Neural progenitor cell (in vitro differentiated cells): Measurements from ENCODE around the gene ZBP1. TPM values are rescaled to one million over a fixed set of nuclear protein-coding genes. Genes with fewer than 3 reads are reported as not detected.

Experiments used
- DNase-seq: peaks from one replicate; pipeline ENCODE4 v3.0.0-alpha.2; 2016; ENCODE audit warnings: low spot score
- H2AFZ ChIP-seq: fragments of 200-600 bp; sonication (generic); replicated peaks from 2 replicates; pipeline ENCODE4 v1.6.1; 2016; ENCODE audit warnings: antibody characterized with exemption
- H3F3A ChIP-seq: fragments of 200-600 bp; sonication (generic); 2 replicates; pipeline ENCODE4 v1.6.1; 2016; ENCODE audit warnings: antibody characterized with exemption, low read depth
- H3K27ac ChIP-seq: fragments of 200-600 bp; sonication (generic); 2 replicates; pipeline ENCODE4 v1.5.1; 2016; ENCODE audit warnings: mild to moderate bottlenecking
- H3K27me3 ChIP-seq: fragments of 200-600 bp; sonication (generic); 2 replicates; pipeline ENCODE4 v1.6.1; 2016; ENCODE audit warnings: mild to moderate bottlenecking, moderate library complexity
- H3K36me3 ChIP-seq: fragments of 200-600 bp; sonication (generic); 2 replicates; pipeline ENCODE4 v1.5.1; 2016
- H3K4me1 ChIP-seq: fragments of 200-600 bp; sonication (generic); 2 replicates; pipeline ENCODE4 v1.6.1; 2016; ENCODE audit warnings: mixed run types
- H3K4me2 ChIP-seq: fragments of 200-600 bp; sonication (generic); 2 replicates; pipeline ENCODE4 v1.6.1; 2016
- H3K4me3 ChIP-seq: fragments of 200-600 bp; sonication (generic); 2 replicates; pipeline ENCODE4 v1.5.1; 2016
- H3K79me2 ChIP-seq: fragments of 200-600 bp; sonication (generic); 2 replicates; pipeline ENCODE4 v1.6.1; 2016; ENCODE audit warnings: low read depth
- H3K9ac ChIP-seq: fragments of 200-600 bp; sonication (generic); 2 replicates; pipeline ENCODE4 v1.6.1; 2016
- H3K9me3 ChIP-seq: fragments of 200-600 bp; sonication (generic); 2 replicates; pipeline ENCODE4 v1.5.1; 2016; ENCODE audit warnings: low read depth
- H4K20me1 ChIP-seq: fragments of 200-600 bp; sonication (generic); 2 replicates; pipeline ENCODE4 v1.6.1; 2016; ENCODE audit warnings: low read depth
- H3K27ac Mint-ChIP-seq: 3 replicates; pipeline ENCODE4 v1.8.0; 2021; ENCODE audit warnings: mixed read lengths
- H3K27me3 Mint-ChIP-seq: 2 replicates; pipeline ENCODE4 v1.8.0; 2022; ENCODE audit warnings: low read depth, mild to moderate bottlenecking, inconsistent platforms, moderate library complexity, mixed read lengths; ENCODE audit not compliant: insufficient read depth
- H3K36me3 Mint-ChIP-seq: 3 replicates; pipeline ENCODE4 v1.8.0; 2021; ENCODE audit warnings: mixed read lengths
- H3K4me1 Mint-ChIP-seq: 3 replicates; pipeline ENCODE4 v1.8.0; 2021; ENCODE audit warnings: mixed read lengths
- H3K4me3 Mint-ChIP-seq: 3 replicates; pipeline ENCODE4 v1.8.0; 2021; ENCODE audit warnings: mild to moderate bottlenecking, moderate library complexity, mixed read lengths
- H3K9me3 Mint-ChIP-seq: 3 replicates; pipeline ENCODE4 v1.8.0; 2020; ENCODE audit warnings: mixed read lengths
- CTCF ChIP-seq: fragments of 200-600 bp; sonication (generic); IDR thresholded peaks from 2 replicates; pipeline ENCODE4 v1.5.1; 2017; ENCODE audit warnings: antibody characterized with exemption, mild to moderate bottlenecking
- EZH2 ChIP-seq: fragments of 200-600 bp; sonication (generic); IDR thresholded peaks from 2 replicates; pipeline ENCODE4 v1.6.1; 2017; ENCODE audit warnings: antibody characterized with exemption, mild to moderate bottlenecking, moderate library complexity
- EZH2phosphoT487 ChIP-seq: fragments of 200-600 bp; sonication (generic); IDR thresholded peaks from 2 replicates; pipeline ENCODE4 v1.6.1; 2017; ENCODE audit warnings: antibody characterized with exemption
- total RNA-seq: library from RNA; depleted of rRNA; stranded (reverse); fragments of >200 nt; gene quantifications from 2 replicates; pipeline ENCODE4 v1.2.3, GENCODE V29; 2015; ENCODE audit warnings: low replicate concordance

Gene ZBP1
- total RNA-seq, 1 donor from 2014 or later: not detected

- peaks cover 9% of the 10 kb centered on the region for H3K4me1 Mint-ChIP-seq
- Histone ChIP-seq H3K4me2 (no peak overlapping the region), H3K4me1 (no peaks in the 10 kb centered on the region), H3K36me3 (no peaks in the 10 kb centered on the region), H3K79me2 (no peaks in the 10 kb centered on the region), H3K27ac (no peak overlapping the region), H3K9me3 (no peaks in the 10 kb centered on the region), H3F3A (no peaks in the 10 kb centered on the region), H3K9ac (no peak overlapping the region), H3K4me3 (no peak overlapping the region), H3K27me3 (no peaks in the 10 kb centered on the region), H2AFZ (no peak overlapping the region), H4K20me1 (no peaks in the 10 kb centered on the region)
- H3K27me3 Mint-ChIP-seq: peaks cover 11% of the 10 kb centered on the region
- no peaks in the 10 kb centered on the region for H3K9me3 Mint-ChIP-seq
- H3K4me3 Mint-ChIP-seq: no peak overlapping the region
- no peak for DNase-seq
- TF ChIP-seq EZH2 (no peak), EZH2phosphoT487 (no peak), CTCF (no peak)
- H3K36me3 Mint-ChIP-seq: no peaks in the 10 kb centered on the region
- no peak overlapping the region for H3K27ac Mint-ChIP-seq
Observed at GRCh38 chr20:57555457-57556184, 64.6 kb downstream of the ZBP1 start.

Other genes with a start within 250 kb of the ZBP1 start
- 26.6 and 53.4 TPM in 2 replicates for gene RBM38, start 229.0 kb downstream of the ZBP1 start, total RNA-seq
- 0.34 TPM in 1 of 2 replicates, not detected in the other for gene CTCFL, start 95.3 kb downstream of the ZBP1 start, total RNA-seq
- gene PCK1, start 59.3 kb downstream of the ZBP1 start, total RNA-seq: not detected in 2 replicates
- gene PMEPA1, start 89.6 kb upstream of the ZBP1 start, total RNA-seq: 0.03 and 1.7 TPM in 2 replicates